NCI-H2107 (cell line): ENCODE measurements around the gene CFC1B.
"Not testable (repeated sequence)": the region's sequence is repeated elsewhere in the genome, so short reads cannot be mapped to it uniquely, and the experiment has no call there.

Experiments used
- DNase-seq: peaks from one replicate; lab custom pipeline; 2025; lab: John Stamatoyannopoulos, UW

The CFC1B gene

GRCh38 chr2:130566165-130566564 is 45.1 kb downstream of the CFC1B start:
- not testable (repeated sequence) for DNase-seq

GRCh38 chr2:130571929-130572328 is 50.9 kb downstream of the CFC1B start:
- not testable (repeated sequence) for DNase-seq

GRCh38 chr2:130574230-130574629 is 53.2 kb downstream of the CFC1B start:
- DNase-seq, result not testable (repeated sequence)

- not testable (repeated sequence) for DNase-seq
These were observed 55.3 kb downstream of the CFC1B start for GRCh38 chr2:130576209-130576784.

GRCh38 chr2:130577559-130577958 is 56.5 kb downstream of the CFC1B start:
- DNase-seq, result not testable (repeated sequence)
